ENCODE results near the gene NFASC.

NFASC gene

DNA sequence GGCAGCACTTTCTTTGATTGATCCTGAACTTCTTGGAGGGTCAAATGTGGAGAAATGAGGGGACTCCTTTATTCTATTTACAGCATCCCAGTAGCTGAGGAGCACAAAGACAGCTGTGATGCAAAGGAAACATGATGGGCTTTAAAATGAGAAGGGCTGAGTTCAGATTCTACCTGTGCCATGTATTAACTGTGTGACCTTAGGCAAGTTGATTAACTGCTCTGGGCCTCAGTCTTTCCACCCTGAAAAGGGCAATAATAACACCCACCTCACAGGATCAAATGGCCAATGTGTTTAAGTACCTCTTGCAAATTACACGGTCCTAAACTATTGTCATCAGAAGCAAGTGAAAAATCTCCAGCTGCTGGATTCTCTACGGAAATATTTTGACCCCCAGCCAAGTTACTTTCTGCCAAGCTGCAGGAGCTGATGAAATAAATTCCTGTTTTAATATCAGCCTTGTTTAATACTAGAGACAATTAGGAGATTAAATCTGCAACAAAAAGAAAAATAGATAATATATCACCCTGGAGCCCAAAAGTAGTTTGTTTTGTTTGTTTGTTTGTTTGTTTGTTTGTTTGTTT is 197.9 kb downstream of the NFASC start:
- TF ChIP-seq, protein P1, sequence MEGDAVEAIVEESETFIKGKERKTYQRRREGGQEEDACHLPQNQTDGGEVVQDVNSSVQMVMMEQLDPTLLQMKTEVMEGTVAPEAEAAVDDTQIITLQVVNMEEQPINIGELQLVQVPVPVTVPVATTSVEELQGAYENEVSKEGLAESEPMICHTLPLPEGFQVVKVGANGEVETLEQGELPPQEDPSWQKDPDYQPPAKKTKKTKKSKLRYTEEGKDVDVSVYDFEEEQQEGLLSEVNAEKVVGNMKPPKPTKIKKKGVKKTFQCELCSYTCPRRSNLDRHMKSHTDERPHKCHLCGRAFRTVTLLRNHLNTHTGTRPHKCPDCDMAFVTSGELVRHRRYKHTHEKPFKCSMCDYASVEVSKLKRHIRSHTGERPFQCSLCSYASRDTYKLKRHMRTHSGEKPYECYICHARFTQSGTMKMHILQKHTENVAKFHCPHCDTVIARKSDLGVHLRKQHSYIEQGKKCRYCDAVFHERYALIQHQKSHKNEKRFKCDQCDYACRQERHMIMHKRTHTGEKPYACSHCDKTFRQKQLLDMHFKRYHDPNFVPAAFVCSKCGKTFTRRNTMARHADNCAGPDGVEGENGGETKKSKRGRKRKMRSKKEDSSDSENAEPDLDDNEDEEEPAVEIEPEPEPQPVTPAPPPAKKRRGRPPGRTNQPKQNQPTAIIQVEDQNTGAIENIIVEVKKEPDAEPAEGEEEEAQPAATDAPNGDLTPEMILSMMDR (IDR thresholded peaks at IDR 0.05; ENCODE audit: insufficient read depth, low read depth, low read length, missing control alignments), result no peak
- no peak for DNase-seq (ENCODE audit: low read depth)

DNA sequence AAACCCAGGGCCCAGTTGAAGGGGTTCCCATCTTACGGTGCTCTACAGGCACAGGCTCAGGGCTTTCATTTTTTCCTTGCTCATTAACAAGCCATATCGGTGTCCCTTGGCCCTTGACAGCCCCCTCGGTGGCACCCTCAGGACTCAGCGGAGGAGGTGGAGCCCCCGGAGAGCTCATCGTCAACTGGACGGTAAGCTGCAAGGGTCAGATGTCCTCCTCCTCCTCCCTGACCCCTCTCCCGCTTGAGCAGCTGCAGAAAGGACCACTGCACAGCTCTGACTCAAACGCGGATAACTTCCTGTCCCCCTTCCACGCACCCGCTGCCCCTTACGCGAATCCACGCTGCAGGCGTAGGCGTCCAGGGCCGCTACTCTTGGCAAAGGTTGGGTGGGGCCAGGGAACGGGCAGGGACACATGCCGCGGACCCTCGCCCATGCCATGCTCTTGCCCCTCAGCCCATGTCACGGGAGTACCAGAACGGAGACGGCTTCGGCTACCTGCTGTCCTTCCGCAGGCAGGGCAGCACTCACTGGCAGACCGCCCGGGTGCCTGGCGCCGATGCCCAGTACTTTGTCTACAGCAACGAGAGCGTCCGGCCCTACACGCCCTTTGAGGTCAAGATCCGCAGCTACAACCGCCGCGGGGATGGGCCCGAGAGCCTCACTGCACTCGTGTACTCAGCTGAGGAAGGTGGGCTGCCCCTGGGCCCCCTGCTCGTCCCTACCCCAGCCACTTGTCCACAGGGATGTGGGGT is 198.9 kb downstream of the NFASC start:
- DNase-seq (ENCODE audit: low read depth), result no peak
- no peak overlapping the region for H3K4me3 ChIP-seq (ENCODE audit: low read length)
- TF ChIP-seq, protein P1 (IDR thresholded peaks at IDR 0.05; ENCODE audit: insufficient read depth, low read depth, low read length, missing control alignments), result no peak

More for the DNA sequence above, 197.9 kb downstream of the NFASC start:
- H3K4me3 ChIP-seq (ENCODE audit: low read length), result no peak overlapping the region

DNA sequence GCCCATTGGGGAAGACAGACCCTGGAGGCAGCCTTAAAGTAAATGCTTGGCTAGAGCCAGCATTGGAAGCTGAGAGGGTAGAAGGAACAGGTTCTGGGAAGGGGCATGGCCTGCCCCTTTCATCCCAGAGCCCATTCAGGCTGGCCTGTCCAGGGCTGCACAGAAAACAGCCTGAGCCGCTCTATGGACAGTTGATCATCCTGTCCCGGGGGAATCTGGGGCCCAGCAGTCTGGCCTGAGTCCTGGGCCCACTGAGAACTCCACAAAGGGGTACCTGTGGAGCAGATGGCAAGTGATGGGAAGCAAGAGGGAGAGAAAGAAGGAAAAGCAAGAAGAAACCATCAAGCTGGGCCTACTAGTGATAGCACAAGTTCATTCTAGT is 200.4 kb downstream of the NFASC start:
- DNase-seq (ENCODE audit: low read depth), result no peak
- TF ChIP-seq, protein P1 (IDR thresholded peaks at IDR 0.05; ENCODE audit: insufficient read depth, low read depth, low read length, missing control alignments), result no peak
- H3K4me3 ChIP-seq (ENCODE audit: low read length), result no peak overlapping the region

DNA sequence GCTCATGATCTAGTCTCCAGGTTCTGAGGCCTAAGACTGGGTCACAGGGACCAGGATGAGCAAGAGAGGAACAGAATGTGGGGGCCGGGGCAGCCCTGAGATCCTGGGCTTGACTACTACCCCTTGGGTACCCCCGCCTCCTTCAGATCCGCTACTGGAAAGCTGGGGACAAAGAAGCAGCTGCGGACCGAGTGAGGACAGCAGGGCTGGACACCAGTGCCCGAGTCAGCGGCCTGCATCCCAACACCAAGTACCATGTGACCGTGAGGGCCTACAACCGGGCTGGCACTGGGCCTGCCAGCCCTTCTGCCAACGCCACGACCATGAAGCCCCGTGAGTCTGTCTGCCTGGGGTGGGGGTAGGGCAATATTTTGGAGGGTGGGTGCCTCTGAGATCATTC is 201.1 kb downstream of the NFASC start:
- TF ChIP-seq, protein P1 (IDR thresholded peaks at IDR 0.05; ENCODE audit: insufficient read depth, low read depth, low read length, missing control alignments), result no peak
- no peak overlapping the region for H3K4me3 ChIP-seq (ENCODE audit: low read length)
- no peak for DNase-seq (ENCODE audit: low read depth)

DNA sequence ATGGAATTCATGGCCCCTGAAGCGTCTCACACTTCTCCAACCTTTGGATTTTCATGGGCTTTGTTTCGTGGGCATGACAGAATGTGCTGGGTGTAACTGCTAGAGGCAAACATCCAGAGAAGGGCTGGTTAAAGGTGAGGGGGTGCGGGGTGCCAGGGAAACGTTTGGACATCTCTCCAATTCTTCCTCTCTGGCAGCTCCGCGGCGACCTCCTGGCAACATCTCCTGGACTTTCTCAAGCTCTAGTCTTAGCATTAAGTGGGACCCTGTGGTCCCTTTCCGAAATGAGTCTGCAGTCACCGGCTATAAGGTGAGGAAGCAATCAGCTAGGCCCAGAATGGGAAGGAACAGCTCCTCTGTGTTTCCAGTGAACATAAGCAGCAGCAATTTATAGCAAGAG is 201.6 kb downstream of the NFASC start:
- no peak overlapping the region for H3K4me3 ChIP-seq (ENCODE audit: low read length)
- TF ChIP-seq, protein P1 (IDR thresholded peaks at IDR 0.05; ENCODE audit: insufficient read depth, low read depth, low read length, missing control alignments), result no peak
- no peak for DNase-seq (ENCODE audit: low read depth)

All from epithelial cell of esophagus (primary cell).